HG03095 (cell line): Measurements from ENCODE around the gene EXOC3.
"Not testable (repeated sequence)": the region's sequence is repeated elsewhere in the genome, so short reads cannot be mapped to it uniquely, and the experiment has no call there.

Source experiments
- ATAC-seq: cut with Tn5 transposase; IDR thresholded peaks from one replicate; pipeline ENCODE4 v1.9.1; 2021; ENCODE audit warnings: moderate library complexity; ENCODE audit not compliant: unreplicated experiment

EXOC3 gene

DNA sequence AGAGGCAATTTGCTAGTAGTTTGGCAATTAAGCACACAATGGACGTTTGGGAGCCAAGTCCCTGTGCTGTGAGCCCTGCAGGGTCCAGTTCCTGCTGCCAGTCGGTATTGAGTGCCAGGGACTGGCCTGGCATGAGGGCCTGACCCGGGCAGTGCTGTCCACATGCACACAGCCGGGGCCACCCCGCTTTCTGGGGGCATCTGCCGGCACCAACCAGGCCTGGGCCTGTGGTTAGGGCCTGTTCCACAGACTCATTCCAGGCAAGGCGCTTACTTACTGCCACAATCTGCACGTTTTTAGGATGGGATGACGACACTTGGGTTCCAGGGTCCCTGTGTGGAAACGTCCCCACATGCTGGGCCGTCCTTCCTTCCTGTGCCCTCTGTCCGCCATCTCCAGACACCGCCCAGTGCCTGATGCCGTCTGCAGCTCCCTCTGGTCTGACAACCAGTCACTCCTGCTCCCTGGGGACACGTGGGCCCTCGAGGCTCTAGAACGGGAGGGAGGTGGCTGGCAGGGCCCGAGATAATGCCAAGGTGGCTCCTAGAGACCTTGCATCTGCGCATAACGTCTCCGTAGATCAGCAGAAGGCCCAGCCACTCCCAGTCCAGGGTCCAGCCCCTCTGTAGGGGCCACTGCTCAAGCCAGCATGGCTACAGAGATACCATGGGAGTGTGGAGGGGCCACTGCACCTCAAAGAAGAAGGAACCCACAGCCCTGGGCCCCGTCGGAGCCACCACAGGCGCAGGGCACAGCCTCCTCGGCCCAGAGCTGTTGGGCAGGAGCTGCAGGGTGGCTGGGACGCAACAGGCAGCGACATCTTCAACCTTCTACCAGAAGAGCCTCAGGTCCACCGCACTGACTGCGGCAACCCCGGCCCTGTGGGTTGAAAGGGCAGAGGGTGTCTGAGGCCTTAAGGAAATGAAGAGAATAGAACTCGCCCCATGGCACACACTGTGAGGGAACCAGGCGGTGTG, 56.5 kb downstream of the EXOC3 start:
- ATAC-seq = no peak

DNA sequence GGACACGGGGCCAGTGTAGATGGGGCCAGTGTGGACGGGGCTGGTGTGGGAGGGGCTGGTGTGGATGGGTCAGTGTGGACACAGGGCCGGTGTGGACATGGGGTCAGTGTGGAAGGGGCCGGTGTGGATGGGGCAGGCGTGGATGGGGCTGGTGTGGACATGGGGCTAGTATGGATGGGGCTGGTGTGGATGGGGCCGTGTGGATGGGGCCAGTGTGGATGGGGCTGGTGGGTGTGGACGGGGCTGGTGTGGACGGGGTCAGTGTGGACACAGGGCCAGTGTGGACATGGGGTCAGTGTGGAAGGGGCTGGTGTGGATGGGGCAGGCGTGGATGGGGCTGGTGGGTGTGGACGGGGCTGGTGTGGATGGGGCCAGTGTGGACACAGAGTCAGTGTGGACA, 57.5 kb downstream of the EXOC3 start:
- no peak for ATAC-seq

DNA sequence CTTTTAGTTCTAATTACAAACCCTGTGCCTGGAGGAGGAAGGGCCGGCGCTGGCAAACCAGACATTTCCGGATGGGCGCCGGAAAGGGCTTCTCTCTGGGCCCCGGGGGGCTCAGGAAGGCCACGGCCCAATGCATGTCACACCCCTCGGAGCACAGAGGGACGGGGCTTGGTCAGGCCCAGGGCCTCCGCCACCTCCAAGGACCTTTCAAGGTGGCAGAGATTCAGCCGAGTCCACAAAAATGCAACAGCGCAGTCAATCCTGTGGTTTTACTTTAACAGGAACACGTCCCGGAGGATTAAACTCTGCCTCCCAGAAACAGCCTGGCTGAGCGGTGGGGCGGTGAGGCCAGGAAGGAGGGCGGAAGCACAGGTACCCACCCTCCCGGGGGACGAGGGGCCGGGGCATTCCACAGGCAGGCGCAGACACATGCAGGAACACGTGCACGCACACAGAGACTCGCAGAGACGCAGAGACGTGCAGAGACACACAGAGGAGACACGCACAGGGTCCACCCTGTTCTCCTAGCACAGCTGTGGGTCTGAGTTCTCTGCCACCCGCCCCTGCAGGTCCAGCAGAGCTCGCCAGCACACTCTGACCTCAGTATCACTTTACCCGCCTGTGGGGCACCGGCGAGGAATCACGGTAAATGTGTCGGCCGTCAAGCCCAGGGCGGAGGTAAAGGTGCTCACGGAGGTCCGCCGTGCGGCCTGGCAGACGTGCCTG, 58.3 kb downstream of the EXOC3 start:
- ATAC-seq = no peak

DNA sequence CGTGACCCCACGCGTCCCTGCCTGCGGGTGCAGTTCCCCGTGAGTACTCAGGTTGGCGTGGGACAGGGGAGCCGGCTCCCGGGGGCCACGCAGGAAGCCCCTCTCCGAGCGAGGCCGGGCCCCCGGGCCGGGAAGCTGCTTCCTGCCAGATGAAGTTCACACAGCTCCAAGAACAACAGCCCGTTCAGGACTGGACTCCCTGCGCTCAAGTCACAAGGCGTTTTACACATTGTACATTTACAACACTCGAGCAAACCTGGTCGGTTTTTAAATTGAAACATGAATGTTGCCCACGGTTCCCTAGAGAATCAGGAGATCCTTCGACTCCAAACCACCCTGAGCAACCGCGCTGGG, 58.8 kb downstream of the EXOC3 start:
- ATAC-seq = no peak

DNA sequence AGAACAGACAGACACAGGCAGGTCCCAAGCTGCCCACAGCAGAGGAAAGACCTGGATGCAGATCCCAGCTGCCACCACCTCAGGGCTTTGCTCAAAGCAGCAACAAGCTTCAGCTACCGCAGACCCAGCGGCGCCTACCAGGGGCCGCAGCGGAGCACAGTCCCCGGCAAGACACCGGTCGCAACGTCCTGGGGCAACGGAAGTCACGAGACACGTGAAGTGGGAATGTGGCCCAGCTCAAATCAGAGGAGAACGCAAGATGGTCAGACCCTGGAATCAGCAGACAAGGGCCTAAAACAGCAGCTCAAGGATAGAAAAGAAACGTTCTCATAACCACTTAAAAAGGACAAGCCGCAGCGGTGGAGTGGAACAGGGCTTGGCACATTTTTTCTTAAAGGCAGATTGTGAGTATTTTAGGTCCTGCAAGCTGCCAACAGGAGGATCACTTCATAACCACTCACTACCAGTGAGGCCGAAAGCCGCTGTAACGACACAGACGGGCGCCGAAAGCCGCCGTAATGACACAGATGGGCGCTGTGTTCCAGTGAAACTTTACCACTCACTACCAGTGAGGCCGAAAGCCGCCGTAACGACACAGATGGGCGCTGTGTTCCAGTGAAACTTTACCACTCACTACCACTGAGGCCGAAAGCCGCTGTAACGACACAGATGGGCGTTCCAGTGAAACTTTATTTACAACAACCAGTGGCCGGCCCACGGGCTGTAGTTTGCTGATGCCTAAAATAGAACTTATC, 59.5 kb downstream of the EXOC3 start:
- no peak for ATAC-seq

DNA sequence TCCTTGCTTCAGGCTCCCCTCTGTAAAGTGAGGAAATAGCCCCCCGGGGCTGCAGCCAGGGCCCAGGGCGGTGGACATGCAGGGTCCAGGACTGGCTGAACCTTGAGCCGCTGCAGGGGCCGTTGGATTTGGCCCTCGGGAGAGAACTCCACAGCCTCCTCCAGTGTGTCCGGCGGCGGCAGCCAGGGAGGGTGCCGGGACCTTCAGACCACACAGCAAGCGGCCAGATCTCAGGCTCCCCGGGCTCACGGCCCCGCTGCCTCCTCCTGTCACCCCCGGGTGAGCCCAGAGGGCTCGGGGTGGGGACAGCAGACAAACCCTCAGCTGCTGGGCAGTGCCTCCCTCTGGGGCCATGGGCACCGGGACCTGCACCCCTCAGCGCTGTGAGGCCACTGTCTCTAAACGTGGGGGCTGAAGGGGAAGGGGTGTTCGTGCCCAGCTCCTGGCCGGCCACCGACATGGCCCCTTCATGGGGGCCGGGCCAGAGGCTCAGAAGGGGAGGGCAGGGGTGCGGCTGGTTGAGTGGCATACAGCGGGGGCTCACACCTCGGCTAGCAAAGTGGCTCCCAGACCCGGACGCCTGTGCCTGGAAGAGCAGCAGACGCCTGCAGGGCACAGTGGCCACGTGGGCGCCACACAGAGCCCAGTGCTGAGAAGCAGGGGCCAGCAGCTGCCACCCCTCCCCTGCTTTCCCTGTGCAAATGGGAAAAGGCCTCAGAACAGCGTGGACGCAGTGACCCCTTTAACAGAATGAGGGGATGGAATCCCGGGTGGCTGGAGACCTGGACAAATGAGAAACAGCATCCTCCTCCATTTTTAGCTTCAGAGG, 61.6 kb downstream of the EXOC3 start:
- ATAC-seq = no peak

DNA sequence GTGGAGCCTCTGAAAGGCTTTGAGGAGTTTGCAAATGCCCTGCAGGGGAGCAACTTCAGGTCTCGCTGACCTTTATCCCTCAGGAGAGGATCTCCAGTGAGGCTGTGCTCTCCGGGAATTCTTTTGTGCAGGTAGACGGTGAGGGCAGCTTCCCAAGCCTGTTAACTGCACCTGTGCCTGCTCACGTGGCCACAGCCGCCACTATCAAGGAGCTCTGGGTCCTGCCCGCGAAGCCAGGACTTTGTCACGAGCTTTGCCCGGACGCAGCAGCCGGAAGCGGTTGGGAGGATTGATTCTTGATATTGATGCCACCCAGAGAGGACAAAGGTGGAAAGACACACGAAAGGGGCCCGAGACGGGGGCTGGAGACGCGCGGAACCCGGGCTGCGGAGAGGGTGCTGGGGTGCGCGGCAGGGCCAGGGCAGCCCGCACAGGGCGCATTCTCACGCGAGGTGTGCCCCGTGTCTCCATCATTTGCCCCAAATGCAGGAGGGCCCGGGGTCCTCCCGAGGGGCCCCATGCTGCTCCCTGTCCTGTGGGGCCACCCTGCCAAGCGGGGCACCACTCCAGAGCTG, 63.1 kb downstream of the EXOC3 start:
- no peak for ATAC-seq

DNA sequence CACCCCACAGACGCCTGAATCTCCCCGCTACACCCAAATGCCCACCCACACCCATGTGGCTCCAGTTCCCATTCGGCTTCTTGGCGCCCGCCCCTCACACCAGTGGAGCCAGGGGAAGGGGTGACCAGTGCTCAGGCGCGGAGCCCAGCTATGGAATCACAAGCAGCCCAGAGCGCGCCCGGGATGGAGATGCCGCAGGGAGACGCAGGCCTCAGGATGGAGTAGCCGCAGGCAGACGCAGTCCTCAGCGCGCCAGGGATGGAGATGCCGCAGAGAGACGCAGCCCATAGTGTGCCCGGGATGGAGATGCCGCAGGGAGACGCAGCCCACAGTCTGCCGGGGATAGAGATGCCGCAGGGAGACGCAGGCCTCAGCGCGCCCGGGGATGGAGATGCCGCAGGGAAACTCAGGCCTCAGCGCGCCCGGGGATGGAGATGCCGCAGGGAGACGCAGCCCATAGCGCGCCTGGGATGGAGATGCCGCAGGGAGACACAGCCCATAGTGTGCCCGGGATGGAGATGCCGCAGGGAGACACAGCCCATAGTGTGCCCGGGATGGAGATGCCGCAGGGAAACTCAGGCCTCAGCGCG, 65.1 kb downstream of the EXOC3 start:
- ATAC-seq = not testable (repeated sequence)

DNA sequence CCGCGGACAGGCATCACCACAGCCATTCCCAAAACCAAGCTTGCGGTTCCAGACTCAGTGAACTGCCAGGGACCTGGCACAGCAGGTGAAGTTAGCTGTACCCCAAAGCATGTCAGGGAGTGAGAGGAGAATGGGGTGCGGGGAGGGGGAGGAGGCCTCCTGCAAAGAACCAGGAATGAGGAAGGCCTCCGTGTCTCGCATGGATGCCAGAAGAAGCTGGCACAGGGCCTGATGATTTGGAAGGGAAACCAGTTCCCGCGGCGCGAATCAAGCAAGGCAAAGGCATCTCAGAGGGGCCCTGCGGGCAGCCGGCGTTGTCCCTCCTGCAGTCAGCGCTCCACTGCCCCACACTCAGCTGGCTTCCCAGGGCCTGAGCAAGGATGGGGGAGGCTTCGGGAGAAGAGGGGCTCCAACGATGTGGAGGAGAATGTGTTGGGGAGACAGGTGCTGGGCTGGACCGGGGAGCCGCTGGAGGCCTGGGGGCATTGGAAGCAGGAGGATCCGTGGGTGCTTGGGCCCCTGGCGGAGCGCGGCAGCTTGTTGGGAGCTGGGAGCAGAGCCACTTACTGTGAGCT, 66.7 kb downstream of the EXOC3 start:
- no peak for ATAC-seq

DNA sequence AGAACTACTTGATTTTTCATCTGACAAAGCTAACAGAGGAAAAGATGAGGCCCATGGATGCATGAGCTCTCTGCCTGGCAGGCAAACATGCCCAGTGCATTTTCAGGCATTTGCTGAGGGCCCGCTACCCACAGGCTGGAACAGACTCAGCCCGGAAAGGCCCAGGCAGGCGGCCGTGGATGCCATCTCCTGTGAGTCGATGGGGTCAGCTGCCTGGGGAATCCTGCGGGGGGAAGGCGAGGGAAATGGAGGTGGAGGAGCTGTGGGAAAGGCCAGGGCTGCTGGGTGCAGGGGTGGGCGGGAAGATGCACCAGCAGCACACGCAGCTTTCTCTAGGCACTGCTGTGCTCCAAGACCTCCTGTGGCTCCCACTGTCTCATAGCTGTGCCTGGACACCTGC, 67.5 kb downstream of the EXOC3 start:
- no peak for ATAC-seq

DNA sequence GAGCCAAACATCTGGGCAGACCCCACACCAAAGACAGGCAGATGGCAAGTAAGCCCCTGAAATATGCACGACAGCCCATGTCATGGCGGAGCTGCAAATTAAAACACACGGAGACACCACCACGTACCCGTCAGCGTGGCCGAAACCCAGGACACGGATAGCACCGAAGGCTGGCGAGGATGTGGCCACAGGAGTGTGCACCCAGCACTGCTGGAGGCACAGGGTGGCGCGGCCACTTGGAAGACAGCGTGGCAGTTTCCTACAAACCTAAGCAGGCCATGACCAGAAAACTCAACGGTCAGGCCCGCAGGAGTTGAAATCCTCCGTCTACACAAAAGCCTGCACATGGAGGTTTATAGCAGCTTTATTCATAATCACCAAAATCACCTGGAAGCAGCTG, 68.5 kb downstream of the EXOC3 start:
- no peak for ATAC-seq

DNA sequence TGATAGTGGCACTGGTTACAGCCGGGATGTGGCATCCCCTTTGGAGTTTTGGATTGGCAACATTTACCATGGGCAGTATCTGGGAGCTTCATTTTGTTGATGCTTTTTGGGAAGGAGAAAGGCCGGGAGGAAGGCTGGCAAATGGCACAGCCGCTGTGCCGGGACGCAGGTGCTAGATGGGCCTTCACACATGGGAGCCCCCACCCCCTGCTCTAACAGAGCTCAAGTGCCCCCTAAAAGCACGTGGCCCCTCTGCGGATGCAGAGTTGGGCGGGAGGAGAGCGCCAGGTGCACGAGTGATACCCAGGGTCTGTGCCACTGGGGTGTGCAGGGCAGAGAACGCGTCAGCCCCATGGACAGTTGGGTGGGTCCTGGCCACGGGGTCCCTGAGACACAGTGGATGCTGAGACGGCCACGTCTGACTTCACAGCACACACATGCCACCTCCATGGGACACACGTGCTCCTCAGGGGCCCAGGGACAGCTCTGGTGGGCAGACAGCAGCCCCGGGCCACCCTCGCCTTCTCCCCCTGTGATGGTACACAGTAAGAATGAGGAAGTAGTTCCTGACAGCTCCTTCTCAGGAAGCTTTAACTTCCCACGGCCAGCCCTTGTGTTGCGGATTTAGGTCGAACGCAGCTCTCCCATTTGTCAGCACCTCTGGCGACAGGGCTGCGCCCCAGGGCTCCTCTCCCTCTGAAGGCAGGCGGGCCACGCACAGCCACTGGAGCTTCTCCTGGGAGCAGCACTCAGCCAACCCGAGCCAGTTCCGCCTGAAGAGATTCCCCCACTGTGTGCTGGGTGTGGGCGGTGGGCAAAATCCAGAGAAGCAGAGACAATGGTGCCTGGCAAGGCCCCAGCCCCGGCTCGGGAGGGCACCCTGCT, 70.5 kb downstream of the EXOC3 start:
- ATAC-seq = no peak

DNA sequence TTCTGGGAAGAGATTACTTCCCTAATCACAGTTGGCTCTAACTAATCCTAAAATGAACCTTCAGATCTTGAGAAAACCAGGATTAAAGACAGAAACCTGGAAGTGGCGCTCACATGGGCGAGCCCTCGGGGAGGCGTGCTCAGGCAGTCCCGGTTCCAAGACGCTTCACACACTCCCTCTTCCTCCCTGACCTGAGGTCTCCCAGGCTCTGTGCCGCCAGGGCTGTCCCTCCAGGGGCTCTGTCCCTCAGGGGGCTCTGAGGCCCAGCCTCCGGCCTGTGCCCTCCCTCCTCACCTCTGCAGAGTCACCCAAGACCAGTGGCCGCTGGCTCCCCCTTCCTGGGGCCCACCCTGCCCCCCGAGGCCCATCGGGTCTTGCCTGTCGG, 71.1 kb downstream of the EXOC3 start:
- no peak for ATAC-seq

DNA sequence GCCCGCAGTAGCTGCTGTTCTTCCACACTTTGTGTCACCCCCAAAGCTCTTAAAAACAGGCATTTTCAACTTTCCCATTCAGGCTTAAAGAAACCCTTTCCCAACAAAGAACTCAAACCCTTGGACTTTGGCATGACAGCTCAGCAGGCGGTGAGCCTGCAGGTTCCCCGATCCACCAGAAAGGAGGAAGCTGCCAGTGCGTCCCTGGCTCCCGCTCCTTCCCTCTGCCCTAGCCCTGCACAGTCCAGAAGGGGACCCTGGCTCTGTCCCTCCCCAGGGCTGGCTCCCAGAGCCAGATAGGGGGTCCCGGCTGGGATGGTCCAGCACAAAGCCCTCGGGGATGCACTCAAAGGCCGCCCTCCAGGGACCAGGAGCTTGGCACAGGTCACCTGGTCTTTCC, 71.7 kb downstream of the EXOC3 start:
- ATAC-seq = no peak

DNA sequence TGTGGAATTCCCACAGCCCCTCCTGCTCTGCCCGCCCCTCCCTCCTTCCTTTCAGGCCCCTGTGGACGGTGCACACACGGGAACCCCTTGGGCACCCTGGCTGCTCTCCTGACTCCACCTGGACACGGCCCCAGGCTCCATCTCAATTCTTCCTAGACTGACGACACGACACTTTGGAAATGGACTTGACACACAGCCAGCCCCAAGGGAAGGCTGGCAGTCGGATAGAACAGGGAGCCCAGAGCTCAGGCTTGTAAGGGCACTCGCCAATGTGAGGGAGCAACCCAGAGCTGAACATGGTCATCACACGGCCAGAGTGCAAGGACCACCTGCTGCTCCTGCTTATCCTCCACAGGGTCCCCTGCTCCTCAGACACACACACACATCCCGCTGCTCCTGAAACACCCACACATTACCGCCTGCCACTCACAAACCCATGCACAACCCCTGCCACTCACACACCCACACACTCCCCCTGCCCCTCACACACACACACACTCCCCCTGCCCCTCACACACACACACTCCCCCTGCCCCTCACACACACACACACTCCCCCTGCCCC, 72.4 kb downstream of the EXOC3 start:
- no peak for ATAC-seq

DNA sequence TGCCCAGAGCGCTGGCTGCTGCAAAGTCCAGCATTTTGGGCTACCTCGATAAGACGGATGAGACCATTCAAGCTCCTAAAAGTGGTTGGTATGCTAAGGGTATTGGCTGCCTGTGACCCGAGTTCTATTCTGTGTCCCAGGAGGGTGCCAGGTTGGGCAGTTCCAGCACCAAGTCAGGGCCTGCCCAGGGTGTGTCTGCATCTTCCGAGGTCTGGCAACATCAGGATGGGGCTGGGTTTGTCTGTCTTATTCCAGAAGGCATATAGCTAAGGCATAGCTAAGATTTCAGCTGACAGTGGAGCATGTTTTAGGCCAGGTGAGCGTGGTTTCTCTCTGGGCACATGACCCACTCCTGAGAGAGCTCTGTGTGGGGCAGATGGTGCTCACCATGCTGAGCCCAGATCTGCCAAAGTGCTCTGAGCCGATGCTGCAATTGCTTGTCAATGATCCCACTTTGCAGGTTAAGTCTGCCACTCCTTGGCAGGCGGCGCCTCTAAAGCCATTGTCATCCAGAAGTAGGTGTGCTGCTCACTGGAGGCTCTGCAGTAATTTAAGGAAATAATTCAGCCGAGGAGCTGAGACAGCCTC, 73.5 kb downstream of the EXOC3 start:
- no peak for ATAC-seq
